Measurements from ENCODE around the gene SMARCA4.

SMARCA4 gene

GRCh38 chr19:11007385-11007784 is 46.6 kb downstream of the SMARCA4 start:
- H3K4me3 ChIP-seq (ENCODE audit: low read depth, low read length), result no peak overlapping the region
- TF ChIP-seq CTCF (IDR thresholded peaks at IDR 0.05; ENCODE audit: low read depth, low read length), result no peak

- no peak for TF ChIP-seq CTCF (IDR thresholded peaks at IDR 0.05; ENCODE audit: low read depth, low read length)
- no peak overlapping the region for H3K4me3 ChIP-seq (ENCODE audit: low read depth, low read length)
Measured at GRCh38 chr19:11007962-11008532, 47.2 kb downstream of the SMARCA4 start.

GRCh38 chr19:11010041-11010440 is 49.2 kb downstream of the SMARCA4 start:
- H3K4me3 ChIP-seq (ENCODE audit: low read depth, low read length), result no peak overlapping the region

GRCh38 chr19:11012507-11012906 is 51.7 kb downstream of the SMARCA4 start:
- TF ChIP-seq CTCF (IDR thresholded peaks at IDR 0.05; ENCODE audit: low read depth, low read length), result no peak
- H3K4me3 ChIP-seq (ENCODE audit: low read depth, low read length), result no peak overlapping the region

More at GRCh38 chr19:11010041-11010440, 49.2 kb downstream of the SMARCA4 start:
- no peak for TF ChIP-seq CTCF (IDR thresholded peaks at IDR 0.05; ENCODE audit: low read depth, low read length)

- TF ChIP-seq CTCF (IDR thresholded peaks at IDR 0.05; ENCODE audit: low read depth, low read length), result no peak
- H3K4me3 ChIP-seq (ENCODE audit: low read depth, low read length), result no peak overlapping the region
Measured at GRCh38 chr19:11013771-11014170, 52.9 kb downstream of the SMARCA4 start.

GRCh38 chr19:11014403-11014911 is 53.6 kb downstream of the SMARCA4 start:
- no peak overlapping the region for H3K4me3 ChIP-seq (ENCODE audit: low read depth, low read length)
- TF ChIP-seq CTCF (IDR thresholded peaks at IDR 0.05; ENCODE audit: low read depth, low read length), result no peak

GRCh38 chr19:11016631-11017030 is 55.8 kb downstream of the SMARCA4 start:
- no peak overlapping the region for H3K4me3 ChIP-seq (ENCODE audit: low read depth, low read length)
- TF ChIP-seq CTCF (IDR thresholded peaks at IDR 0.05; ENCODE audit: low read depth, low read length), result no peak
